Tibial nerve (tissue), 4 donors: Measurements from ENCODE around the gene PTPRK.

Experiments used
- EP300 ChIP-seq, 2 donors: sonication (generic); formaldehyde crosslinking; IDR thresholded peaks; one replicate each; pipeline ENCODE4 v1.6.1; 2017; ENCODE audit warnings: antibody characterized with exemption in 2 of 2, mild to moderate bottlenecking in 1 of 2
- POLR2A ChIP-seq, 2 donors: fragments of 450-650 bp; IDR thresholded peaks; one replicate each; pipeline ENCODE4 v1.6.1; 2017; ENCODE audit warnings: antibody characterized with exemption in 2 of 2, mild to moderate bottlenecking in 2 of 2, moderate library complexity in 2 of 2
- TF ChIP-seq, protein P1 (sequence below), 5 experiments: fragments of 200-600 bp in 3 of 5; fragments of 450-650 bp in 2 of 5; sonication (generic) in 3 of 5; IDR thresholded peaks; one replicate each; pipeline ENCODE4 v1.5.1; 2016 to 2019; ENCODE audit warnings: antibody characterized with exemption in 5 of 5, mild to moderate bottlenecking in 3 of 5, moderate library complexity in 2 of 5

- TF ChIP-seq, protein P1, sequence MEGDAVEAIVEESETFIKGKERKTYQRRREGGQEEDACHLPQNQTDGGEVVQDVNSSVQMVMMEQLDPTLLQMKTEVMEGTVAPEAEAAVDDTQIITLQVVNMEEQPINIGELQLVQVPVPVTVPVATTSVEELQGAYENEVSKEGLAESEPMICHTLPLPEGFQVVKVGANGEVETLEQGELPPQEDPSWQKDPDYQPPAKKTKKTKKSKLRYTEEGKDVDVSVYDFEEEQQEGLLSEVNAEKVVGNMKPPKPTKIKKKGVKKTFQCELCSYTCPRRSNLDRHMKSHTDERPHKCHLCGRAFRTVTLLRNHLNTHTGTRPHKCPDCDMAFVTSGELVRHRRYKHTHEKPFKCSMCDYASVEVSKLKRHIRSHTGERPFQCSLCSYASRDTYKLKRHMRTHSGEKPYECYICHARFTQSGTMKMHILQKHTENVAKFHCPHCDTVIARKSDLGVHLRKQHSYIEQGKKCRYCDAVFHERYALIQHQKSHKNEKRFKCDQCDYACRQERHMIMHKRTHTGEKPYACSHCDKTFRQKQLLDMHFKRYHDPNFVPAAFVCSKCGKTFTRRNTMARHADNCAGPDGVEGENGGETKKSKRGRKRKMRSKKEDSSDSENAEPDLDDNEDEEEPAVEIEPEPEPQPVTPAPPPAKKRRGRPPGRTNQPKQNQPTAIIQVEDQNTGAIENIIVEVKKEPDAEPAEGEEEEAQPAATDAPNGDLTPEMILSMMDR (IDR thresholded peaks at IDR 0.05): no peak
- no peak for TF ChIP-seq POLR2A (IDR thresholded peaks at IDR 0.05)
- no peak for TF ChIP-seq EP300 (IDR thresholded peaks at IDR 0.05)
These were observed 111.4 kb downstream of the PTPRK start for GRCh38 chr6:128409003-128409402.
